ENCODE data around the gene CLEC4E. TPM values are rescaled to one million over a fixed set of nuclear protein-coding genes. Genes with fewer than 3 reads are reported as not detected.
"Not testable (repeated sequence)": the region's sequence is repeated elsewhere in the genome, so short reads cannot be mapped to it uniquely, and the experiment has no call there.

CLEC4E gene
- total RNA-seq, result not detected

- not testable (repeated sequence) for ATAC-seq
Observed at GRCh38 chr12:8540831-8541230, at the start of gene CLEC4E. CLEC4E (minus strand) TSS chr12:8540905; CDS start chr12:8540797, 108 bp downstream.

- no peak for ATAC-seq
Observed at GRCh38 chr12:8589679-8590078, 49.0 kb upstream of the CLEC4E start.

GRCh38 chr12:8584478-8584877 is 43.8 kb upstream of the CLEC4E start:
- ATAC-seq, result not testable (repeated sequence)

GRCh38 chr12:8584004-8584403 is 43.3 kb upstream of the CLEC4E start:
- ATAC-seq, result no peak

- no peak for ATAC-seq
Observed at GRCh38 chr12:8581098-8581784, 40.5 kb upstream of the CLEC4E start.

- no peak for ATAC-seq
Observed at GRCh38 chr12:8577879-8578278, 37.2 kb upstream of the CLEC4E start.

- ATAC-seq, result no peak
Observed at GRCh38 chr12:8572507-8572906, 31.8 kb upstream of the CLEC4E start.

- ATAC-seq, result no peak
Observed at GRCh38 chr12:8566525-8566924, 25.8 kb upstream of the CLEC4E start.

- not testable (repeated sequence) for ATAC-seq
Observed at GRCh38 chr12:8566052-8566451, 25.3 kb upstream of the CLEC4E start.

GRCh38 chr12:8564656-8565055 is 24.0 kb upstream of the CLEC4E start:
- ATAC-seq, result no peak

- no peak for ATAC-seq
Observed at GRCh38 chr12:8563356-8563755, 22.7 kb upstream of the CLEC4E start.

- no peak for ATAC-seq
Observed at GRCh38 chr12:8562310-8562709, 21.6 kb upstream of the CLEC4E start.

- no peak for ATAC-seq
Observed at GRCh38 chr12:8561011-8561410, 20.3 kb upstream of the CLEC4E start.

- no peak for ATAC-seq
Observed at GRCh38 chr12:8559676-8560075, 19.0 kb upstream of the CLEC4E start.

GRCh38 chr12:8556531-8557097 is 15.9 kb upstream of the CLEC4E start:
- ATAC-seq, result no peak

- ATAC-seq, result peak; percentile 46
Observed at GRCh38 chr12:8554451-8555195, 13.9 kb upstream of the CLEC4E start.

GRCh38 chr12:8553088-8553627 is 12.5 kb upstream of the CLEC4E start:
- ATAC-seq, result no peak

GRCh38 chr12:8549381-8549780 is 8.7 kb upstream of the CLEC4E start:
- no peak for ATAC-seq

- no peak for ATAC-seq
Observed at GRCh38 chr12:8548192-8548591, 7.5 kb upstream of the CLEC4E start.

- no peak for ATAC-seq
Observed at GRCh38 chr12:8547645-8548044, 6.9 kb upstream of the CLEC4E start.

- ATAC-seq, result no peak
Observed at GRCh38 chr12:8546591-8546990, 5.9 kb upstream of the CLEC4E start.

- ATAC-seq, result peak; percentile 74
Observed at GRCh38 chr12:8544295-8544694, 3.6 kb upstream of the CLEC4E start.

- no peak for ATAC-seq
Observed at GRCh38 chr12:8541562-8541961, 857 bp upstream of the CLEC4E start.

GRCh38 chr12:8537820-8538219 is 2.9 kb downstream of the CLEC4E start:
- not testable (repeated sequence) for ATAC-seq
